Neuronal stem cell (in vitro differentiated cells): Measurements from ENCODE around the gene CAPZB.

Experiments
- DNase-seq: peaks from one replicate; pipeline ENCODE4 v3.0.0-alpha.2; 2013; ENCODE audit warnings: low spot score
- H2AFZ ChIP-seq: one replicate; pipeline ENCODE4 v1.6.1; 2013; ENCODE audit warnings: mild to moderate bottlenecking, low read length, inconsistent platforms
- H2AK5ac ChIP-seq: 2 replicates; pipeline ENCODE4 v1.6.1; 2013; ENCODE audit warnings: low read depth, mild to moderate bottlenecking, inconsistent platforms, low read length, moderate library complexity, mixed read lengths
- H2BK120ac ChIP-seq: 2 replicates; pipeline ENCODE4 v1.6.1; 2013; ENCODE audit warnings: low read depth, mild to moderate bottlenecking, inconsistent platforms, low read length, moderate library complexity, mixed read lengths
- H2BK12ac ChIP-seq: one replicate; pipeline ENCODE4 v1.6.1; 2013; ENCODE audit warnings: low read length, inconsistent platforms
- H2BK15ac ChIP-seq: 2 replicates; pipeline ENCODE4 v1.6.1; 2013; ENCODE audit warnings: mild to moderate bottlenecking, low read length, inconsistent platforms, mixed read lengths
- H2BK5ac ChIP-seq: one replicate; pipeline ENCODE4 v1.6.1; 2013; ENCODE audit warnings: inconsistent platforms, mild to moderate bottlenecking, low read length, moderate library complexity
- H3K14ac ChIP-seq: one replicate; pipeline ENCODE4 v1.6.1; 2013; ENCODE audit warnings: low read length, inconsistent platforms
- H3K18ac ChIP-seq: 2 replicates; pipeline ENCODE4 v1.6.1; 2013; ENCODE audit warnings: low read length, inconsistent platforms
- H3K23ac ChIP-seq: 2 replicates; pipeline ENCODE4 v1.6.1; 2013; ENCODE audit warnings: low read depth, mild to moderate bottlenecking, mixed read lengths, low read length, inconsistent platforms; ENCODE audit not compliant: poor library complexity
- H3K27ac ChIP-seq: replicated peaks from 3 replicates; pipeline ENCODE4 v1.5.1; 2013; ENCODE audit warnings: low read length, inconsistent platforms
- H3K27me3 ChIP-seq, 3 experiments: 2 replicates each; pipeline ENCODE4 v1.6.1; 2013; ENCODE audit warnings: low read length in 3 of 3, mild to moderate bottlenecking in 2 of 3, inconsistent platforms in 1 of 3, low read depth in 1 of 3, mixed read lengths in 1 of 3, moderate library complexity in 1 of 3; ENCODE audit not compliant: control insufficient read depth in 3 of 3, insufficient read depth in 3 of 3
- H3K36me3 ChIP-seq, 2 donors: replicated peaks in 1 of 2; 2 replicates each; pipeline ENCODE4 v1.6.1; 2013; ENCODE audit warnings: low read length in 2 of 2; ENCODE audit not compliant: control insufficient read depth in 2 of 2, insufficient read depth in 2 of 2
- H3K4ac ChIP-seq: 2 replicates; pipeline ENCODE4 v1.6.1; 2013; ENCODE audit warnings: inconsistent platforms, mild to moderate bottlenecking, low read length, moderate library complexity
- H3K4me1 ChIP-seq, 2 donors: 1 replicate in 1 of 2; 2 replicates in 1 of 2; pipeline ENCODE4 v1.6.1; 2013; ENCODE audit warnings: low read length in 2 of 2, low read depth in 1 of 2; ENCODE audit not compliant: control insufficient read depth in 2 of 2, insufficient read depth in 1 of 2
- H3K4me2 ChIP-seq: one replicate; pipeline ENCODE4 v1.6.1; 2013; ENCODE audit warnings: mild to moderate bottlenecking, low read length, inconsistent platforms; ENCODE audit not compliant: insufficient read depth, poor library complexity, severe bottlenecking
- H3K4me3 ChIP-seq, 2 donors: 2 replicates each; pipeline ENCODE4 v1.5.1; 2013; ENCODE audit warnings: low read length in 2 of 2, mild to moderate bottlenecking in 2 of 2, inconsistent platforms in 1 of 2, moderate library complexity in 1 of 2
- H3K79me1 ChIP-seq: one replicate; pipeline ENCODE4 v1.6.1; 2013; ENCODE audit warnings: low read depth, mild to moderate bottlenecking, inconsistent platforms, low read length, moderate library complexity
- H3K9ac ChIP-seq: one replicate; pipeline ENCODE4 v1.6.1; 2013; ENCODE audit warnings: mild to moderate bottlenecking, low read depth, low read length, inconsistent platforms; ENCODE audit not compliant: poor library complexity
- H3K9me3 ChIP-seq, 2 donors: replicated peaks in 1 of 2; 2 replicates each; pipeline versions ENCODE3 to v1.6.1; 2013; ENCODE audit warnings: low read length in 2 of 2, mild to moderate bottlenecking in 2 of 2, inconsistent platforms in 1 of 2, low read depth in 1 of 2, mixed read lengths in 1 of 2, moderate library complexity in 1 of 2; ENCODE audit not compliant: control insufficient read depth in 2 of 2, insufficient read depth in 1 of 2
- H4K8ac ChIP-seq: one replicate; pipeline ENCODE4 v1.6.1; 2013; ENCODE audit warnings: low read depth, mild to moderate bottlenecking, inconsistent platforms, low read length, moderate library complexity
- H4K91ac ChIP-seq: one replicate; pipeline ENCODE4 v1.6.1; 2013; ENCODE audit warnings: low read length, low read depth, mild to moderate bottlenecking, inconsistent platforms; ENCODE audit not compliant: poor library complexity
- WGBS, 2 donors: extraction: QIAGEN DNeasy Blood & Tissue Kit; methylation state at CpG; one replicate each; pipeline ENCODE4 v1.1.7; 2013; ENCODE audit warnings: missing lambda C conversion rate in 2 of 2, mixed read lengths in 1 of 2; ENCODE audit not compliant: insufficient read length in 2 of 2, insufficient replicate concordance in 1 of 2; ENCODE audit errors: extremely low coverage in 2 of 2; 5-methylcytosine and 5-hydroxymethylcytosine counted together

Gene CAPZB

DNA sequence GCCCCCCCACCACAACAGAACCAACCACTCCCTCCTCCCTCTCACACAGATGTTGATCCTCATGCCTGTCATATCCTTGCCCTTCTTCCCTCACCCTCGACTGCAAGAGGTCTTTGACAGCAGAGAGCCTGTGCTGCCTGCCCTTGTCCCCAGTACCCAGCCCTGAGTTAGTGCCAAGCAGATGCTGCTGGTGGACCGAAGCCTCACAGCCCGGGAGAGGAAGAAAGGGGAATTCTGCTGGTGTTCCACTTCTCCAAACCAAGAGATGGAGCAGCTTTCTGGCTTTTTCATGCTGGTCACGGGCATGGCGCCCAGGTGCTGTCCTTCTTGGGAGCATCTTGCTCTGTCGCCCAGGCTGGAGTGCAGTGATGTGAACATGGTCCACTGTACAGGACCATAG is 104.1 kb downstream of the CAPZB start:
- Histone ChIP-seq H3K79me1 (peaks cover 2% of the 10 kb centered on the region), H2AK5ac (no peak overlapping the region), H4K91ac (no peak overlapping the region)

DNA sequence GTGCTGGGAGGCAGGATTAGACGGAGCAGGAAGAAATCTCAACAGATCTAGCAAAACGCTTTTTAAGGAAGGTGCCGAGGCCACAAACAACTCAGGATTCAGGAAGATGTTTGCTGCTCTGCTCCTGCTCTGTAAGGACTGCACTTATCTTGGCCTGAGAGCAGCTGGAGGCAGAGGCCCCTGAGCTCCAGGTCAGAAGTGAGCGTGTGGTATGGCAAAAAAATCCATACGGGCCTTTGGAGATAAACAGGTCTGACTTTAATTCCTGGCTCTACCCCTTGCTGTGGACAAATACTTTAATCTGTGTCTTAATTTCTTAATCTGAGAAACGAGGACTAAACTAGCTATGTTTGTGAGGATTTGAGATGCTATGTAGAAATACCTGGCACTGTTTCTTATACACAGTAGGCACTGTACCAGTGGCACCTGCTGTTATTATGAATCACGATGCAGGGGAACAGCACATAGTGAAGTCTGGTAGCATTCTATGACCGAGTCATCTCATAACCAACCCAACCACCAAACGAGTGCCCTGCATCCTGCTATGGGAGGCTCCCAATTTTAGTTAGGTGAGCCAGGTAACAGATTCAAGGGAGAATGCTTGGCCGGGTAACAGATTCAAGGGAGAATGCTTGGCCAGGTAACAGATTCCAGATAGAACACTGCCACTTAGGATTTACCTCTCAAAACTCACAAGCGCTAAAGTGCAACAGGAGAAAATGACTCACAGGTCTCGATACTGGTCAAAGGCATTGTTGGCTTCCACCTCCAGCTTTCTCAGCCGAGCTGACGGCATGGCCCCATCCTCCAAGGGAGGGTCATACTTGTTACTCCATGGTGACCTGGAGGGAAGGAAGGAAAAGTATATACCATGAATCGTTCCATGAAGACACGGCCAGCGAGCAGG is 107.3 kb downstream of the CAPZB start:
- Histone ChIP-seq H3K36me3 (peaks cover 21 to 90% of the 10 kb centered on the region in 2 donors), H3K4ac (no peak overlapping the region), H3K14ac (no peak overlapping the region), H3K23ac (no peak overlapping the region), H3K4me3 (no peak overlapping the region), H2BK15ac (no peak overlapping the region), H3K18ac (no peak overlapping the region), H2AK5ac (no peak overlapping the region), H3K4me2 (no peak overlapping the region), H2BK12ac (no peak overlapping the region), H3K9ac (peak overlapping the region; percentile 50), H4K8ac (no peak overlapping the region), H2BK120ac (no peak overlapping the region), H3K27ac (no peak overlapping the region), H2BK5ac (no peak overlapping the region), H3K4me1 (no peaks in the 10 kb centered on the region), H3K79me1 (peaks cover 7% of the 10 kb centered on the region), H3K27me3 (no peaks in the 10 kb centered on the region), H3K9me3 (peaks cover 0 to 5% of the 10 kb centered on the region in 2 donors), H2AFZ (no peak overlapping the region), H4K91ac (no peak overlapping the region)
- WGBS, 2 donors: no CpG with 5 or more reads among the region's 17 CpGs
- DNase-seq: no peak

More for the DNA sequence above, 104.1 kb downstream of the CAPZB start:
- Histone ChIP-seq H3K14ac (no peak overlapping the region), H3K4me1 (no peaks in the 10 kb centered on the region), H2BK12ac (no peak overlapping the region), H3K9ac (no peak overlapping the region), H4K8ac (no peak overlapping the region), H3K27ac (no peak overlapping the region), H3K4me2 (no peak overlapping the region), H2AFZ (no peak overlapping the region), H2BK120ac (no peak overlapping the region), H3K9me3 (peaks cover 0 to 5% of the 10 kb centered on the region in 2 donors), H3K36me3 (peaks cover 34 to 92% of the 10 kb centered on the region in 2 donors), H2BK5ac (no peak overlapping the region), H3K27me3 (no peaks in the 10 kb centered on the region), H3K4ac (no peak overlapping the region), H2BK15ac (no peak overlapping the region), H3K18ac (no peak overlapping the region), H3K23ac (no peak overlapping the region), H3K4me3 (no peak overlapping the region)
- DNase-seq: no peak
- WGBS, 2 donors: no CpG with 5 or more reads among the region's 6 CpGs

DNA sequence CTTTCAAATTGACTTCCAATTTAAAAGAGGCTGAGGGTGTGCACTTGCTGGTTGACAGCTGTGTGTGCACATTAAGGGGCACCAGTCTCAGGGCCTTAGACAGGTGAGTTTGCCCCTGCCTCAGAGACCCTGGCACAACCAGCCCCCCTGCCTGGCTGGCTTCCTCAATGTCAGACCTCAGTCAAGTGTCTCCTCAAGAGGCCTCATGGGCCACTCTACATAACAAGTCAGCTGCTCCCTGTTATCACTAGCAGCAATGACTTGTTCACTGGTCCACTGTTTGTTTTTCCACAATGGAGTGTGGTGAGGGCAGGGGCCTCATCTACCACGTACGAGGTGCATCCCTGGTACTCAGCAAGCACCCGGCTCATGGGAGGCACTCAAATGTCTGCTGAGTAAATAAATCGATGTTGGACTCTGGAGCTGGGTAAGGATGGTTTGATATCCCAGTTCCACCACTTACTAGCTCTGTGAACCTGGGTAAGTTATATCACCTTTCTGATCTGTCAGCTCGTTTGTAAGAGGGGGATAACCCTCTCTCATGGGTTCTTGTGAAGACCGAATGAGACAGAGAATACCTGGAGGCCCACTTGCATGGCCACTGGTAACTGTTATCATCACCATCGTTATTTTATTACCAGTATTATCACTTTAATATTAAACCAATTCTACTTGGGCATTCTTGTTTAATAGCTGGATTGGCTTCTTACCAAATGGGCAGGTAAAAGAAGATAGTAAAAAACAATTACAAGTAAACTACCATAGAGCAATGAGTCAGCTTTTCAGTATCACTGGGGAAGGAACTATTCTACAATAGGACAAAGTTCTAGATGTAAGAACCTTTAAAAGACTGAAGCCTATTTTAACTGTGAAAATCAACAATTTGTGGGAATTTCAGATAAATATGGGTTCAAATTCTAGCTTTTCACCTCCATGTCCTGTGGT is 108.6 kb downstream of the CAPZB start:
- Histone ChIP-seq H3K4me1 (no peaks in the 10 kb centered on the region), H3K4me3 (no peak overlapping the region), H3K36me3 (peaks cover 18 to 88% of the 10 kb centered on the region in 2 donors), H2AFZ (no peak overlapping the region), H2BK15ac (no peak overlapping the region), H2AK5ac (no peak overlapping the region), H3K14ac (no peak overlapping the region), H3K27me3 (no peaks in the 10 kb centered on the region), H3K4ac (no peak overlapping the region), H3K18ac (no peak overlapping the region), H3K4me2 (no peak overlapping the region), H3K23ac (no peak overlapping the region), H3K9me3 (peaks cover 0 to 5% of the 10 kb centered on the region in 2 donors), H3K79me1 (peaks cover 10% of the 10 kb centered on the region), H4K91ac (no peak overlapping the region), H2BK12ac (no peak overlapping the region), H2BK120ac (no peak overlapping the region), H4K8ac (no peak overlapping the region), H3K9ac (no peak overlapping the region), H3K27ac (no peak overlapping the region), H2BK5ac (no peak overlapping the region)
- no CpG with 5 or more reads among the region's 7 CpGs for WGBS, 2 donors
- DNase-seq: no peak
